A673 (cell line): ENCODE results near the gene SLC30A4. TPM values are rescaled to one million over a fixed set of nuclear protein-coding genes. Genes with fewer than 3 reads are reported as not detected.

ENCODE experiments used
- BruUV-seq: library from RNA; stranded (reverse); fragments of 400-500 nt; replicated peaks from 2 replicates; lab custom pipeline; 2021; lab: Mats Ljungman, UMichigan
- CTCF ChIA-PET: fragments of 300-600 bp; sonication (Branson Sonifier 250); formaldehyde crosslinking; loops from one replicate; lab custom pipeline; 2022; ENCODE audit warnings: antibody characterized with exemption; lab: Charles Lee
- POLR2A ChIA-PET: fragments of 300-600 bp; sonication (Branson Sonifier 250); formaldehyde crosslinking; loops from one replicate; lab custom pipeline; 2022; ENCODE audit warnings: antibody characterized with exemption; ENCODE audit not compliant: low non-redundant PET; lab: Charles Lee
- DNase-seq: peaks from one replicate; pipeline ENCODE4 v3.0.0-alpha.2; 2015; ENCODE audit warnings: low spot score
- H3K27ac ChIP-seq: fragments of 200-600 bp; sonication (generic); 2 replicates; pipeline ENCODE4 v1.5.1; 2016; ENCODE audit warnings: mixed run types, low read depth, mild to moderate bottlenecking, mixed read lengths, antibody characterized with exemption, low read length; ENCODE audit not compliant: poor library complexity, severe bottlenecking
- H3K27me3 ChIP-seq: fragments of 200-600 bp; sonication (generic); replicated peaks from 2 replicates; pipeline ENCODE4 v1.6.1; 2017; ENCODE audit warnings: mixed run types, low read depth, mild to moderate bottlenecking, mixed read lengths, antibody characterized with exemption, low read length; ENCODE audit not compliant: insufficient read depth, poor library complexity
- H3K36me3 ChIP-seq: fragments of 200-600 bp; sonication (generic); 2 replicates; pipeline ENCODE4 v1.6.1; 2016; ENCODE audit warnings: mixed run types, mild to moderate bottlenecking, mixed read lengths, antibody characterized with exemption, low read length; ENCODE audit not compliant: insufficient read depth, poor library complexity, severe bottlenecking
- H3K4me1 ChIP-seq: fragments of 200-600 bp; sonication (generic); 2 replicates; pipeline ENCODE4 v1.6.1; 2017; ENCODE audit warnings: mixed run types, mild to moderate bottlenecking, mixed read lengths, antibody characterized with exemption, low read length; ENCODE audit not compliant: insufficient read depth, poor library complexity, severe bottlenecking
- H3K4me3 ChIP-seq: fragments of 200-600 bp; sonication (generic); 2 replicates; pipeline ENCODE4 v1.5.1; 2016; ENCODE audit warnings: low read depth, mixed run types, mild to moderate bottlenecking, mixed read lengths, low read length; ENCODE audit not compliant: poor library complexity, severe bottlenecking
- H3K9me3 ChIP-seq: fragments of 200-600 bp; sonication (generic); 2 replicates; pipeline ENCODE4 v1.6.1; 2016; ENCODE audit warnings: mixed run types, low read depth, mild to moderate bottlenecking, mixed read lengths, antibody characterized with exemption, low read length; ENCODE audit not compliant: poor library complexity, severe bottlenecking
- CTCF ChIP-seq: fragments of 300-800, 200-600 bp; sonication (generic); conservative IDR thresholded peaks from 2 replicates; pipeline ENCODE4 v1.5.1; 2017; ENCODE audit warnings: low read depth, mild to moderate bottlenecking, antibody characterized with exemption, low read length, moderate library complexity, mixed read lengths
- EZH2 ChIP-seq: fragments of 200-600 bp; sonication (generic); IDR thresholded peaks from 2 replicates; pipeline ENCODE4 v1.6.1; 2017; ENCODE audit warnings: borderline replicate concordance, low read depth, mild to moderate bottlenecking, mixed read lengths, antibody characterized with exemption, low read length; ENCODE audit not compliant: poor library complexity, severe bottlenecking
- intact Hi-C: fragments of 100-400 bp; cut with micrococcal nuclease; formaldehyde crosslinking; loops from one replicate; pipeline ENCODE4 v1.10.0; 2022; ENCODE audit not compliant: unreplicated experiment
- total RNA-seq: library from RNA; stranded (reverse); gene quantifications from 2 replicates; pipeline ENCODE4 v1.2.3, GENCODE V29; 2021

Gene SLC30A4
- total RNA-seq, 1 experiment from 2014 or later = 1.1 TPM

- Histone ChIP-seq H3K27me3 (peaks cover 9% of the 10 kb centered on the region), H3K27ac (no peak overlapping the region), H3K9me3 (no peaks in the 10 kb centered on the region), H3K4me3 (no peak overlapping the region), H3K4me1 (no peaks in the 10 kb centered on the region), H3K36me3 (no peaks in the 10 kb centered on the region)
- ChIA-PET POLR2A (no interaction called here), CTCF (no interaction called here)
- TF ChIP-seq EZH2 (no peak), CTCF (no peak)
- no peak for DNase-seq
- intact Hi-C loops = no loop called here
- BruUV-seq = no TSS peak
These were observed 29.1 kb upstream of the SLC30A4 start for GRCh38 chr15:45551676-45552075.

- intact Hi-C loops = no loop called here
- Histone ChIP-seq H3K36me3 (no peaks in the 10 kb centered on the region), H3K9me3 (no peaks in the 10 kb centered on the region), H3K4me1 (no peaks in the 10 kb centered on the region), H3K27me3 (peaks cover 7% of the 10 kb centered on the region), H3K27ac (no peak overlapping the region), H3K4me3 (no peak overlapping the region)
- TF ChIP-seq CTCF (no peak), EZH2 (no peak)
- no peak for DNase-seq
- no TSS peak for BruUV-seq
- ChIA-PET POLR2A (no interaction called here), CTCF (no interaction called here)
These were observed 27.9 kb upstream of the SLC30A4 start for GRCh38 chr15:45550436-45550835.

- DNase-seq = no peak
- no peaks in the 10 kb centered on the region for H3K27me3 ChIP-seq
- intact Hi-C loops = no loop called here
- POLR2A ChIA-PET = no interaction called here
- no TSS peak for BruUV-seq
- no peaks in the 10 kb centered on the region for H3K36me3 ChIP-seq
- H3K27ac ChIP-seq = no peak overlapping the region
- no peak overlapping the region for H3K4me3 ChIP-seq
- CTCF ChIA-PET = interaction anchor here (1.2 kb wide), 1 partner anchor 24 kb away, joined by 3 read pairs; no protein-coding TSS in a partner anchor
- H3K4me1 ChIP-seq = no peaks in the 10 kb centered on the region
- TF ChIP-seq CTCF = no peak
- no peak for TF ChIP-seq EZH2
- H3K9me3 ChIP-seq = no peaks in the 10 kb centered on the region
These were observed 27.1 kb upstream of the SLC30A4 start for GRCh38 chr15:45549541-45550220.
